SK-N-SH treated with all-trans-retinoic acid at 6 μM for 48 hours (cell line): Measurements from ENCODE around the gene ITPR3.

ENCODE experiments used
- ARNTL ChIP-seq: fragments of 450-650 bp; formaldehyde crosslinking; IDR thresholded peaks from 2 replicates; pipeline ENCODE4 v1.5.0; 2020; ENCODE audit warnings: low read depth, mild to moderate bottlenecking, moderate library complexity, borderline replicate concordance
- CREB5 ChIP-seq: fragments of 250-450 bp; sonication (Bioruptor Pico); IDR thresholded peaks from 2 replicates; pipeline ENCODE4 v1.5.1; 2020; ENCODE audit warnings: low read depth, mild to moderate bottlenecking, moderate library complexity
- CSDC2 ChIP-seq: fragments of 250-450 bp; sonication (Bioruptor Pico); IDR thresholded peaks from 2 replicates; pipeline ENCODE4 v1.5.0; 2020; ENCODE audit warnings: mild to moderate bottlenecking, moderate library complexity
- GLIS3 ChIP-seq: fragments of 250-450 bp; sonication (Bioruptor Pico); IDR thresholded peaks from 2 replicates; pipeline ENCODE4 v1.5.0; 2020; ENCODE audit warnings: mild to moderate bottlenecking, moderate library complexity
- ISL1 ChIP-seq: fragments of 250-450 bp; sonication (Bioruptor Pico); IDR thresholded peaks from 2 replicates; pipeline ENCODE4 v2.1.2; 2022; ENCODE audit warnings: mild to moderate bottlenecking, moderate library complexity
- OSR1 ChIP-seq: fragments of 250-450 bp; sonication (Bioruptor Pico); IDR thresholded peaks from 2 replicates; pipeline ENCODE4 v1.8.0; 2022; ENCODE audit warnings: moderate library complexity, mild to moderate bottlenecking, inconsistent platforms
- PATZ1 ChIP-seq: fragments of 250-450 bp; sonication (Bioruptor Pico); IDR thresholded peaks from 2 replicates; pipeline ENCODE4 v1.8.0; 2020; ENCODE audit warnings: mild to moderate bottlenecking, moderate library complexity, borderline replicate concordance
- POU6F1 ChIP-seq: fragments of 250-450 bp; sonication (Bioruptor Pico); IDR thresholded peaks from 2 replicates; pipeline ENCODE4 v1.8.0; 2021; ENCODE audit warnings: low read depth, mild to moderate bottlenecking, moderate library complexity, borderline replicate concordance
- RARB ChIP-seq: fragments of 250-450 bp; sonication (Bioruptor Pico); IDR thresholded peaks from 2 replicates; pipeline ENCODE4 v1.8.0; 2021; ENCODE audit warnings: mild to moderate bottlenecking, moderate library complexity
- TCF4 ChIP-seq: fragments of 250-450 bp; sonication (Bioruptor Pico); IDR thresholded peaks from 2 replicates; pipeline ENCODE4 v1.8.0; 2021; ENCODE audit warnings: mild to moderate bottlenecking, moderate library complexity, borderline replicate concordance
- TOX ChIP-seq: fragments of 250-450 bp; sonication (Bioruptor Pico); IDR thresholded peaks from 2 replicates; pipeline ENCODE4 v1.8.0; 2021; ENCODE audit warnings: mild to moderate bottlenecking, moderate library complexity, borderline replicate concordance
- TSHZ2 ChIP-seq: fragments of 250-450 bp; sonication (Bioruptor Pico); IDR thresholded peaks from 2 replicates; pipeline ENCODE4 v1.5.0; 2020; ENCODE audit warnings: mild to moderate bottlenecking, moderate library complexity
- ZC3H10 ChIP-seq: fragments of 250-450 bp; sonication (Bioruptor Pico); IDR thresholded peaks from 2 replicates; pipeline ENCODE4 v1.5.1; 2021; ENCODE audit warnings: mild to moderate bottlenecking, moderate library complexity
- ZNF565 ChIP-seq: fragments of 450-650 bp; formaldehyde crosslinking; conservative IDR thresholded peaks from 2 replicates; pipeline ENCODE4 v1.5.0; 2020; ENCODE audit warnings: low read depth, mild to moderate bottlenecking, moderate library complexity

GRCh38 chr6:33728438-33728837, 107.3 kb downstream of the ITPR3 start:
- TF ChIP-seq OSR1 (CRISPR knock-in tag) (no peak), ZC3H10 (CRISPR knock-in tag) (no peak), PATZ1 (CRISPR knock-in tag) (no peak), RARB (CRISPR knock-in tag) (no peak), ARNTL (CRISPR knock-in tag) (no peak), TOX (CRISPR knock-in tag) (no peak), ZNF565 (CRISPR knock-in tag) (no peak), TSHZ2 (CRISPR knock-in tag) (no peak), ISL1 (CRISPR knock-in tag) (no peak), TCF4 (no peak), POU6F1 (CRISPR knock-in tag) (no peak), CREB5 (no peak), CSDC2 (no peak), GLIS3 (CRISPR knock-in tag) (no peak)
